ENCODE results near the gene CASKIN1. TPM values are rescaled to one million over a fixed set of nuclear protein-coding genes. Genes with fewer than 3 reads are reported as not detected.

The CASKIN1 gene
- total RNA-seq, 1 experiment from 2014 or later = 4.5 TPM

GRCh38 chr16:2167068-2167638 lies 29.3 kb downstream of the CASKIN1 start:
- H3K4me1 ChIP-seq (ENCODE audit: control insufficient read depth, insufficient read depth, low read length) = no peaks in the 10 kb centered on the region
- ATAC-seq (no peak), DNase-seq (ENCODE audit: low read depth, low spot score) (no peak)
- H3K36me3 ChIP-seq (ENCODE audit: control insufficient read depth, insufficient read depth, low read length) = peaks cover 4% of the 10 kb centered on the region; the same call in 1 of the 2 replicates
- no peak overlapping the region for H3K4me3 ChIP-seq (ENCODE audit: low read depth in 2 of 2, low read length in 2 of 2)
- intact Hi-C loops (cut with micrococcal nuclease; ENCODE audit: unreplicated experiment) = no loop called here
- BruUV-seq (replicated peaks) = no TSS peak
- H3K27me3 ChIP-seq (ENCODE audit: control insufficient read depth, insufficient read depth, low read length) = no peaks in the 10 kb centered on the region
- no peak for TF ChIP-seq TCF7L2 (IDR thresholded peaks at IDR 0.05; ENCODE audit: low read depth, low read length)
- TF ChIP-seq, protein P1, sequence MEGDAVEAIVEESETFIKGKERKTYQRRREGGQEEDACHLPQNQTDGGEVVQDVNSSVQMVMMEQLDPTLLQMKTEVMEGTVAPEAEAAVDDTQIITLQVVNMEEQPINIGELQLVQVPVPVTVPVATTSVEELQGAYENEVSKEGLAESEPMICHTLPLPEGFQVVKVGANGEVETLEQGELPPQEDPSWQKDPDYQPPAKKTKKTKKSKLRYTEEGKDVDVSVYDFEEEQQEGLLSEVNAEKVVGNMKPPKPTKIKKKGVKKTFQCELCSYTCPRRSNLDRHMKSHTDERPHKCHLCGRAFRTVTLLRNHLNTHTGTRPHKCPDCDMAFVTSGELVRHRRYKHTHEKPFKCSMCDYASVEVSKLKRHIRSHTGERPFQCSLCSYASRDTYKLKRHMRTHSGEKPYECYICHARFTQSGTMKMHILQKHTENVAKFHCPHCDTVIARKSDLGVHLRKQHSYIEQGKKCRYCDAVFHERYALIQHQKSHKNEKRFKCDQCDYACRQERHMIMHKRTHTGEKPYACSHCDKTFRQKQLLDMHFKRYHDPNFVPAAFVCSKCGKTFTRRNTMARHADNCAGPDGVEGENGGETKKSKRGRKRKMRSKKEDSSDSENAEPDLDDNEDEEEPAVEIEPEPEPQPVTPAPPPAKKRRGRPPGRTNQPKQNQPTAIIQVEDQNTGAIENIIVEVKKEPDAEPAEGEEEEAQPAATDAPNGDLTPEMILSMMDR (IDR thresholded peaks at IDR 0.05) = no peak
- no peak for TF ChIP-seq POLR2AphosphoS5 (IDR thresholded peaks at IDR 0.05; ENCODE audit: low read depth, low read length)
- TF ChIP-seq, protein P2, sequence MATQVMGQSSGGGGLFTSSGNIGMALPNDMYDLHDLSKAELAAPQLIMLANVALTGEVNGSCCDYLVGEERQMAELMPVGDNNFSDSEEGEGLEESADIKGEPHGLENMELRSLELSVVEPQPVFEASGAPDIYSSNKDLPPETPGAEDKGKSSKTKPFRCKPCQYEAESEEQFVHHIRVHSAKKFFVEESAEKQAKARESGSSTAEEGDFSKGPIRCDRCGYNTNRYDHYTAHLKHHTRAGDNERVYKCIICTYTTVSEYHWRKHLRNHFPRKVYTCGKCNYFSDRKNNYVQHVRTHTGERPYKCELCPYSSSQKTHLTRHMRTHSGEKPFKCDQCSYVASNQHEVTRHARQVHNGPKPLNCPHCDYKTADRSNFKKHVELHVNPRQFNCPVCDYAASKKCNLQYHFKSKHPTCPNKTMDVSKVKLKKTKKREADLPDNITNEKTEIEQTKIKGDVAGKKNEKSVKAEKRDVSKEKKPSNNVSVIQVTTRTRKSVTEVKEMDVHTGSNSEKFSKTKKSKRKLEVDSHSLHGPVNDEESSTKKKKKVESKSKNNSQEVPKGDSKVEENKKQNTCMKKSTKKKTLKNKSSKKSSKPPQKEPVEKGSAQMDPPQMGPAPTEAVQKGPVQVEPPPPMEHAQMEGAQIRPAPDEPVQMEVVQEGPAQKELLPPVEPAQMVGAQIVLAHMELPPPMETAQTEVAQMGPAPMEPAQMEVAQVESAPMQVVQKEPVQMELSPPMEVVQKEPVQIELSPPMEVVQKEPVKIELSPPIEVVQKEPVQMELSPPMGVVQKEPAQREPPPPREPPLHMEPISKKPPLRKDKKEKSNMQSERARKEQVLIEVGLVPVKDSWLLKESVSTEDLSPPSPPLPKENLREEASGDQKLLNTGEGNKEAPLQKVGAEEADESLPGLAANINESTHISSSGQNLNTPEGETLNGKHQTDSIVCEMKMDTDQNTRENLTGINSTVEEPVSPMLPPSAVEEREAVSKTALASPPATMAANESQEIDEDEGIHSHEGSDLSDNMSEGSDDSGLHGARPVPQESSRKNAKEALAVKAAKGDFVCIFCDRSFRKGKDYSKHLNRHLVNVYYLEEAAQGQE (IDR thresholded peaks at IDR 0.05; ENCODE audit: insufficient read depth in 1 of 2, low read depth in 2 of 2, low read length in 1 of 2) = no peak
- no peak for TF ChIP-seq SIN3A (IDR thresholded peaks at IDR 0.05; ENCODE audit: borderline replicate concordance, insufficient read depth, low read depth, low read length)
- no peaks in the 10 kb centered on the region for H3K9me3 ChIP-seq (ENCODE audit: control insufficient read depth, insufficient read depth, low read depth, low read length)
- POLR2A ChIA-PET = no interaction called here
- in situ Hi-C loops (cut with HindIII; ENCODE audit: low pct_unique_long_range_greater_than_20kb, low sequenced_read_pairs) = no loop called here
- no peak overlapping the region for H3K27ac ChIP-seq (ENCODE audit: low read length)
- CTCF ChIA-PET = no interaction called here

- H3K36me3 ChIP-seq (ENCODE audit: control insufficient read depth, insufficient read depth, low read length) = peaks cover 4% of the 10 kb centered on the region; the same call in 1 of the 2 replicates
- CTCF ChIA-PET = no interaction called here
- no peak overlapping the region for H3K4me3 ChIP-seq (ENCODE audit: low read depth in 2 of 2, low read length in 2 of 2)
- in situ Hi-C loops (cut with HindIII; ENCODE audit: low pct_unique_long_range_greater_than_20kb, low sequenced_read_pairs) (no loop called here), intact Hi-C loops (cut with micrococcal nuclease; ENCODE audit: unreplicated experiment) (no loop called here)
- BruUV-seq (replicated peaks) = TSS peak; percentile 32
- no peaks in the 10 kb centered on the region for H3K27me3 ChIP-seq (ENCODE audit: control insufficient read depth, insufficient read depth, low read length)
- H3K4me1 ChIP-seq (ENCODE audit: control insufficient read depth, insufficient read depth, low read length) = no peaks in the 10 kb centered on the region
- TF ChIP-seq, protein P1 (IDR thresholded peaks at IDR 0.05) = no peak
- TF ChIP-seq SIN3A (IDR thresholded peaks at IDR 0.05; ENCODE audit: borderline replicate concordance, insufficient read depth, low read depth, low read length) = no peak
- no peak for TF ChIP-seq TCF7L2 (IDR thresholded peaks at IDR 0.05; ENCODE audit: low read depth, low read length)
- TF ChIP-seq, protein P2 (IDR thresholded peaks at IDR 0.05; ENCODE audit: insufficient read depth in 1 of 2, low read depth in 2 of 2, low read length in 1 of 2) = no peak
- no peak for TF ChIP-seq POLR2AphosphoS5 (IDR thresholded peaks at IDR 0.05; ENCODE audit: low read depth, low read length)
- DNase-seq (ENCODE audit: low read depth, low spot score) = no peak
- H3K27ac ChIP-seq (ENCODE audit: low read length) = no peak overlapping the region
- POLR2A ChIA-PET = interaction anchor here (0.9 kb wide), 1 partner anchor 11 kb away, joined by 3 read pairs; the partner anchor contains the start of gene TRAF7
- no peak for ATAC-seq
- no peaks in the 10 kb centered on the region for H3K9me3 ChIP-seq (ENCODE audit: control insufficient read depth, insufficient read depth, low read depth, low read length)
Observed at GRCh38 chr16:2166263-2167067, 29.9 kb downstream of the CASKIN1 start.

Data from Panc1 (cell line).